K562 (cell line): ENCODE measurements around the gene AIDA. TPM values are rescaled to one million over a fixed set of nuclear protein-coding genes. Genes with fewer than 3 reads are reported as not detected.

ENCODE experiments used
- ARID3B ChIP-seq: fragments of 250-450 bp; sonication (Bioruptor Pico); IDR thresholded peaks from 2 replicates; pipeline ENCODE4 v1.4.0; 2020; ENCODE audit warnings: borderline replicate concordance
- C11orf30 ChIP-seq: fragments of 450-650 bp; IDR thresholded peaks from 2 replicates; pipeline ENCODE4 v1.6.1; 2016; ENCODE audit warnings: low read depth, mild to moderate bottlenecking
- CSDE1 ChIP-seq, 2 experiments: fragments of 450-650 bp; IDR thresholded peaks; 2 replicates each; pipeline ENCODE4 v1.6.1; 2016; ENCODE audit warnings: mild to moderate bottlenecking in 1 of 2
- CTBP1 ChIP-seq: fragments of 450-650 bp; IDR thresholded peaks from 2 replicates; pipeline ENCODE4 v1.6.1; 2016; ENCODE audit warnings: borderline replicate concordance
- ESRRB ChIP-seq: fragments of 250-450 bp; sonication (Bioruptor Pico); IDR thresholded peaks from 2 replicates; pipeline ENCODE4 v1.5.0; 2020; ENCODE audit warnings: mild to moderate bottlenecking, moderate library complexity, borderline replicate concordance
- ETV5 ChIP-seq: sonication (generic); formaldehyde crosslinking; IDR thresholded peaks from 2 replicates; pipeline ENCODE4 v1.4.0; 2020; ENCODE audit warnings: low read depth, mild to moderate bottlenecking, missing genetic modification reagents
- NFE2 ChIP-seq: IDR thresholded peaks from 2 replicates; pipeline ENCODE4 v1.6.1; 2014; ENCODE audit warnings: antibody characterized with exemption, low read depth
- SMARCB1 ChIP-seq: IDR thresholded peaks from 2 replicates; pipeline ENCODE4 v1.6.1; 2011; ENCODE audit warnings: improper control_type of control experiment, low read depth; ENCODE audit not compliant: insufficient read length
- TEAD2 ChIP-seq: fragments of 450-650 bp; IDR thresholded peaks from 2 replicates; pipeline ENCODE4 v1.6.1; 2016; ENCODE audit warnings: missing genetic modification characterization, control low read depth, missing compliant biosample characterization
- TGIF2 ChIP-seq: sonication (generic); formaldehyde crosslinking; IDR thresholded peaks from 2 replicates; pipeline ENCODE4 v1.8.1; 2022; ENCODE audit warnings: mild to moderate bottlenecking, missing genetic modification reagents, moderate library complexity
- ZBTB1 ChIP-seq: sonication (generic); formaldehyde crosslinking; IDR thresholded peaks from 2 replicates; pipeline ENCODE4 v1.8.1; 2023; ENCODE audit warnings: missing genetic modification reagents, low read depth, mild to moderate bottlenecking, borderline replicate concordance
- ZEB2 ChIP-seq: fragments of 450-650 bp; IDR thresholded peaks from 2 replicates; pipeline ENCODE4 v1.6.1; 2016
- ZNF140 ChIP-seq: fragments of 250-450 bp; sonication (Bioruptor Pico); IDR thresholded peaks from 2 replicates; pipeline ENCODE4 v1.8.0; 2021; ENCODE audit warnings: moderate library complexity, mild to moderate bottlenecking, inconsistent platforms
- ZNF639 ChIP-seq, 2 experiments: fragments of 200-800 bp in 1 of 2; sonication (Bioruptor generic) in 1 of 2; sonication (generic) in 1 of 2; formaldehyde crosslinking in 1 of 2; IDR thresholded peaks in 1 of 2; conservative IDR thresholded peaks in 1 of 2; 2 replicates each; pipeline versions ENCODE4 v1.5.0 to v1.6.1; 2016 to 2020; ENCODE audit warnings: missing compliant biosample characterization in 1 of 2, missing genetic modification characterization in 1 of 2, missing genetic modification reagents in 1 of 2
- polyA plus RNA-seq, 8 experiments: library from polyadenylated mRNA; depleted of rRNA in 4 of 8; stranded (reverse) in 5 of 8; unstranded in 3 of 8; fragments of >200 nt; fragmentation: Nextera tagmentation in 2 of 8; fragmentation: Illumina TruSeq in 1 of 8; extraction: Ambion mirVana in 2 of 8; extraction: Trizol in 1 of 8; gene quantifications; 2 replicates each; pipeline versions ENCODE4 v1.2.1 to v1.2.3, GENCODE V29; 2011 to 2014; ENCODE audit warnings: inconsistent platforms in 1 of 8, missing spikeins in 1 of 8
- total RNA-seq, 7 experiments: library from RNA; depleted of rRNA in 6 of 7; stranded (reverse); fragments of >200 nt in 6 of 7; fragmentation: Illumina TruSeq in 2 of 7; extraction: Trizol in 2 of 7; gene quantifications; 2 replicates each; pipeline versions ENCODE4 v1.2.1 to v1.2.3, GENCODE V29; 2011 to 2021; ENCODE audit warnings: low replicate concordance in 1 of 7
- TF ChIP-seq, protein P1 (sequence below): fragments of 450-650 bp; IDR thresholded peaks from 2 replicates; pipeline ENCODE4 v1.6.1; 2016; ENCODE audit warnings: antibody characterized with exemption
- TF ChIP-seq, protein P2 (sequence below): sonication (generic); formaldehyde crosslinking; IDR thresholded peaks from 2 replicates; pipeline ENCODE4 v1.8.0; 2022; ENCODE audit warnings: mild to moderate bottlenecking, missing genetic modification reagents
- TF ChIP-seq, protein P3 (sequence below), 2 experiments: IDR thresholded peaks; 2 replicates each; pipeline ENCODE4 v1.6.1; 2012; ENCODE audit warnings: improper control_type of control experiment in 2 of 2, low read depth in 2 of 2, low read length in 2 of 2, borderline replicate concordance in 1 of 2
- TF ChIP-seq, protein P4 (sequence below): fragments of 250-450 bp; sonication (Bioruptor Pico); IDR thresholded peaks from 2 replicates; pipeline ENCODE4 v1.4.0; 2020; ENCODE audit warnings: mild to moderate bottlenecking, moderate library complexity

The AIDA gene
- total and polyA plus RNA-seq, 9 of the 15 experiments (the other 6 are each of a cell fraction or from before 2014, with no cell fraction given): 18.2 to 77.9 (median 24.9) TPM

GRCh38 chr1:222643938-222644635 lies 68.2 kb downstream of the AIDA start (continued):
- TF ChIP-seq, protein P1, sequence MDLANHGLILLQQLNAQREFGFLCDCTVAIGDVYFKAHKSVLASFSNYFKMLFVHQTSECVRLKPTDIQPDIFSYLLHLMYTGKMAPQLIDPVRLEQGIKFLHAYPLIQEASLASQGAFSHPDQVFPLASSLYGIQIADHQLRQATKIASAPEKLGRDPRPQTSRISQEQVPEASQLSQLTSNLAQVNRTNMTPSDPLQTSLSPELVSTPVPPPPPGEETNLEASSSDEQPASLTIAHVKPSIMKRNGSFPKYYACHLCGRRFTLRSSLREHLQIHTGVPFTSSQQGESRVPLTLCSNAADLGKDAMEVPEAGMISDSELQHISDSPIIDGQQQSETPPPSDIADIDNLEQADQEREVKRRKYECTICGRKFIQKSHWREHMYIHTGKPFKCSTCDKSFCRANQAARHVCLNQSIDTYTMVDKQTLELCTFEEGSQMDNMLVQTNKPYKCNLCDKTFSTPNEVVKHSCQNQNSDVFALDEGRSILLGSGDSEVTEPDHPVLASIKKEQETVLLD: no peak
- TF ChIP-seq, protein P2, sequence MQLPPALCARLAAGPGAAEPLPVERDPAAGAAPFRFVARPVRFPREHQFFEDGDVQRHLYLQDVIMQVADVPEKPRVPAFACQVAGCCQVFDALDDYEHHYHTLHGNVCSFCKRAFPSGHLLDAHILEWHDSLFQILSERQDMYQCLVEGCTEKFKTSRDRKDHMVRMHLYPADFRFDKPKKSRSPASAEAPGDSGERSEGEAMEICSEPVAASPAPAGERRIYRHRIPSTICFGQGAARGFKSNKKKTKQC (CRISPR knock-in tag): 0 out of 2 replicates have a peak, but pooled peaks have one; percentile 22
- TF ChIP-seq ZNF639 (CRISPR knock-in tag; conservative IDR thresholded peaks at IDR 0.05 in 1 of 2, IDR thresholded peaks at IDR 0.05 in 1 of 2): no peak; a peak in 1 of 4 replicates
- 0 out of 2 replicates have a peak, but pooled peaks have one; percentile 48 for TF ChIP-seq ZEB2
- no peak for TF ChIP-seq TGIF2 (CRISPR knock-in tag)
- TF ChIP-seq NFE2: peak; percentile 79
- peak; percentile 98 for TF ChIP-seq ETV5 (CRISPR knock-in tag)
- peak; percentile 76; the same call in 1 of the 2 replicates for TF ChIP-seq CTBP1
- TF ChIP-seq, protein P3, sequence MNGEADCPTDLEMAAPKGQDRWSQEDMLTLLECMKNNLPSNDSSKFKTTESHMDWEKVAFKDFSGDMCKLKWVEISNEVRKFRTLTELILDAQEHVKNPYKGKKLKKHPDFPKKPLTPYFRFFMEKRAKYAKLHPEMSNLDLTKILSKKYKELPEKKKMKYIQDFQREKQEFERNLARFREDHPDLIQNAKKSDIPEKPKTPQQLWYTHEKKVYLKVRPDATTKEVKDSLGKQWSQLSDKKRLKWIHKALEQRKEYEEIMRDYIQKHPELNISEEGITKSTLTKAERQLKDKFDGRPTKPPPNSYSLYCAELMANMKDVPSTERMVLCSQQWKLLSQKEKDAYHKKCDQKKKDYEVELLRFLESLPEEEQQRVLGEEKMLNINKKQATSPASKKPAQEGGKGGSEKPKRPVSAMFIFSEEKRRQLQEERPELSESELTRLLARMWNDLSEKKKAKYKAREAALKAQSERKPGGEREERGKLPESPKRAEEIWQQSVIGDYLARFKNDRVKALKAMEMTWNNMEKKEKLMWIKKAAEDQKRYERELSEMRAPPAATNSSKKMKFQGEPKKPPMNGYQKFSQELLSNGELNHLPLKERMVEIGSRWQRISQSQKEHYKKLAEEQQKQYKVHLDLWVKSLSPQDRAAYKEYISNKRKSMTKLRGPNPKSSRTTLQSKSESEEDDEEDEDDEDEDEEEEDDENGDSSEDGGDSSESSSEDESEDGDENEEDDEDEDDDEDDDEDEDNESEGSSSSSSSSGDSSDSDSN (IDR thresholded peaks at IDR 0.05; ENCODE audit: borderline replicate concordance in 1 of 2, low read depth in 2 of 2, low read length in 2 of 2): 0 out of 4 replicates have a peak, but pooled peaks of 1 of the 2 experiments have one; percentile 9
- no peak for TF ChIP-seq ARID3B (CRISPR knock-in tag)
- TF ChIP-seq SMARCB1: no peak
- no peak for TF ChIP-seq TEAD2 (tag)
- TF ChIP-seq ESRRB (CRISPR knock-in tag): no peak
- peak; percentile 98 for TF ChIP-seq C11orf30
- TF ChIP-seq ZBTB1: no peak
- TF ChIP-seq ZNF140 (CRISPR knock-in tag): no peak
- TF ChIP-seq, protein P4, sequence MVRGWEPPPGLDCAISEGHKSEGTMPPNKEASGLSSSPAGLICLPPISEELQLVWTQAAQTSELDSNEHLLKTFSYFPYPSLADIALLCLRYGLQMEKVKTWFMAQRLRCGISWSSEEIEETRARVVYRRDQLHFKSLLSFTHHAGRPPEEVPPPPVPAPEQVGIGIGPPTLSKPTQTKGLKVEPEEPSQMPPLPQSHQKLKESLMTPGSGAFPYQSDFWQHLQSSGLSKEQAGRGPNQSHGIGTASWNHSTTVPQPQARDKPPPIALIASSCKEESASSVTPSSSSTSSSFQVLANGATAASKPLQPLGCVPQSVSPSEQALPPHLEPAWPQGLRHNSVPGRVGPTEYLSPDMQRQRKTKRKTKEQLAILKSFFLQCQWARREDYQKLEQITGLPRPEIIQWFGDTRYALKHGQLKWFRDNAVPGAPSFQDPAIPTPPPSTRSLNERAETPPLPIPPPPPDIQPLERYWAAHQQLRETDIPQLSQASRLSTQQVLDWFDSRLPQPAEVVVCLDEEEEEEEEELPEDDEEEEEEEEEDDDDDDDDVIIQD (CRISPR knock-in tag): no peak
- TF ChIP-seq CSDE1 (IDR thresholded peaks at IDR 0.05): 0 out of 4 replicates have a peak, but pooled peaks of 1 of the 2 experiments have one; percentile 40
